ENCODE measurements around the gene TTC9.

DNA sequence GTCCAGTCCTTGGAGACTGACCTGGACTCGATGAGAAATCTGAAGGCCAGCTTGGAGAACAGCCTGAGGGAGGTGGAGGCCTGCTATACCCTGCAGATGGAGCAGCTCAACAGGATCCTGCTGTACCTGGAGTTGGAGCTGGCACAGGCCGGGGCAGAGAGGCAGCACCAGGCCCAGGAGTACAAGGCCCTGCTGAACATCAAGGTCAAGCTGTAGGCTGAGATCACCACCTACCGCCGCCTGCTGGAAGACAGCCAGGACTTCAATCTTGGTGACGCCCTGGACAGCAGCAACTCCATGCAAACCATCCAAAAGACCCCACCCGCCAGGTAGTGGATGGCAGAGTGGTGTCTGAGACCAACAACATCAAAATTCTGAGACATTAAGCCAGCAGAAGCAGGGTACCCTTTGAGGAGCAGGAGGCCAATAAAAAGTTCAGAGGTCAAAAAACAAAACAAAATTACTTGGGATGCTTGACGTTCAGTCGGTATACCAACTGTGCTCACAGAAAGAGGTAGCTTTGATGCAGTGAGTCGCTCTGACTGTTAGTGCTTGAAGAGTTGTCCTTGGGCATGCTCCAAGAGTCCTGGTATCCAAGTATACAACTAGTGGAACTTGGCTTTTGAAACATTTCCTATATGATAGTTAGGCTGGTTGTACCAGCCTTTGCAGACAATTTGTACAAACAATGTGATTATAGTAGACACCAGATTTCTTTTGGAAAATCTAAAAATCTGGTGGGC lies 46.1 kb upstream of the TTC9 start:
- TF ChIP-seq POLR2A (IDR thresholded peaks at IDR 0.05; ENCODE audit: low read length): no peak
- no peak for TF ChIP-seq GATA1 (IDR thresholded peaks at IDR 0.05; ENCODE audit: low read depth, low read length)

Measured in erythroblast (primary cell).